Medulla oblongata (tissue), 1 donor: ENCODE data around the gene CACHD1.

ENCODE experiments used
- DNase-seq: peaks from one replicate; pipeline ENCODE4 v3.0.0-alpha.2; 2015; ENCODE audit errors: extremely low spot score

Gene CACHD1

DNA sequence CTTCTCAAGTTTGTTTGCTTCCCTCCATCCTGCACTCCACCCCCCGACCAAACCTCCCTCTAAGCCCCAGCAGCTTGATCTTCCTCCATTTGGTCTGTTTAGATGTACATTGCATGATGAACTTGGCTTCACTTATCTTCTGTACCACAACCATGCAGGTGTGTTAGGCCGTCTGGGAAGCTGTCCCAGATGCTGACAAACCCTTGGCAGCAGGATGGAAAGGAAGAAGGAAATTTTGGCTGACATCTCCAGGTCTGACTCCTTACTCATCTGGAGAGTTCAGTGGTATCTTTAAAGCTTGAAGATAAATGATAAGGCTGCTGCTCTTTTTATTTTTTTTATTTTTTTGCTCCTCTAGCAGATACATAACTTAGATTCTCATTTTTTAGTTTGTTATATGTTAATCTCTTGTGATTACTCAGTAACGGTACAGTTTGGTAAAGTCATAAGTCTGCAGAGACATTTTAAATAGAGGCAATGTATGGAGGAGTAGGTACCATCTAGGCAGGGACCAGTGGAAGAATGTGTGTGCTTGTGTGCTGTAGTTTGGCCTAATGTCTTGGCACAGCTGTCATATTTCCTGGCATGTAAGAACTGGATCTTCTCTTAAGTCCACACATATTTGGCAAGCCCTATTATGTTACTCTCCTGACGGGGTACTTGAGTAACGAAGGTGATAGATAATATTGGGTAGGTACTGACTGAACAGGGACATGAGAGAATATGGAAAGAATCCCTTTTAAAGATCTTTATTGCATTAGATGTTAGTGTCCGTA is 79.7 kb downstream of the CACHD1 start:
- DNase-seq, result no peak

DNA sequence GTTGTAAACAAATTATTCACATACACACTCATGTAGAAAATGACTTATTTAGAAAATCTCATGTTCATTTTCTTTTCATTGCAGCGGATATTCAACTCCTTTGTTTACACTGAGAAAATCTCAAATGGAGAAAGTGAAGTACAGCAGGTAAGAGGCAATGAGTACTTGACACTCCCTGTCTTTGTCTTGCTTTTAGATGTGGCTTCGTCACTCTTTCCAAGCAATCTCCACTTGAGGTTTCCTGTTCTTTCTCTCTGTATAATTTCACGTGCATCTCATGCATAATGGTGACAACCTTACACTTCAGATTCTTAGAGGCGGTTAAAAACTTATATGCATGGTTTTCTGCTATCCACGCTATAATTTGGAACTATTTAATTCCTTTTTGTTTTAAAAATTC is 80.6 kb downstream of the CACHD1 start:
- DNase-seq, result no peak

DNA sequence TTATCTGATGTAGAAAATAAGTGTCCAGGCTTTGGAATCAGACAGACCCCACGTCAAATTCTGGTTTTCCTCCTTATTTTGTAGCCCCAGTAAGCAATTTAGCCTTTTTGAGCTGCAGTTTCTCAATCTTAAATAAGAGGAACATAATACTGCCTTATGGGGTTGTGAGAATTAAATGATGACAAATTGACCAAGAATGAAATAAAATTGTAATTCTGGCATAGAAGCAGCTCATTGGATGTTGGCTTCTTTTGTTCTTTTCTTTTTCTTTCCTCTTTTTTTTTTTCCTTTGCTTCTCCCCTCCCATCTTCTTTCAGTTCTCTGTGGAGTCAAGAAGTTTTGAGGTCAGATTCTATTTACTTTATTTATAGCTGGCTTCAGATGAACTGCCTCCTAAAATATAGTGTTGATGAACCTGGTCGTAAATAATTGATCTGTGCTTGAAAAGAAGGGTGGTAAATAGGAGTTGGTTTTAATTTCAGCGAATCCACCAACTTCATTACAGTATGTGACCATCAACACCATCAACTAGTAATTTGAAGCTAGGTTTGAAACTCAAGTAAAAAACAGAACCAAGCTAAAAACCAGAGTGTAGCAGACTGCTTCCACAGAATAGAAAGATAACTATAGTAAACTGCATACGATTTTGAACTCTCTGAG is 81.1 kb downstream of the CACHD1 start:
- no peak for DNase-seq

DNA sequence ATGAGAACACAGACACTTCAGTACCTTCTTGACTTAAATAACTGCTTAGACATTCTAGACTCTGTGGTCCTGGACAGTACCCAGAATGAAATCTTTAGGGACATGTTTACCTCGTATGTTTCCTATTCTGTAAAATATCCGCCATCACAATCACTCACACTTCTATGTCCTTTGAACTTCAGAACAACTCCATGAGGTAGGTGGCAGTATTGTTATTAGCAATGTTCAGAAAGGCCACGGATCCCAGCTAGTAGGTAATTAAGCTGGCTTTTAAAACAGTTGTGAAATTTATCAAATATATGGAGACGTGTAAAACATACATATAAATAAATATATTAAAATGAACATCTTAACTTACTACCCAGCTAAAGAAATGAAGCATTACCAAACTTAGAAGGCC is 83.4 kb downstream of the CACHD1 start:
- no peak for DNase-seq

DNA sequence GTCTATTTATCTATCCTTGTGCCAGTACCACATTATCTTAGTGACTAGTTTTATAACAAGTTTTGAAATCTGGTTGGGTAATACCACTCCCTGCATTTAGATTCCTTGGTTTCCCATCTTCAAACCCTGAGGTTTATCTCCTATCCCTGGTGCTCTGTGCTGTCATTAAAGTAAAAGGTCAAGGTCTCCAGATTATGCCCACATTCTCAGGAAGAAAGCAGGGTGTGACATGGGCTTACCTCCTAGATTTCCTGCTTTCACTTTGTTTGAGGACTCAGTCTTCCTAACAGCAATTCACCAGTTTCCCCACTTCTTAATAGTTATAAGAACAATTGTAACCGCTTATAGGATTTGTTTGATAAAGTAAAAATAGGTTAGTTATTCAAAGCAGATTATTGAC is 86.0 kb downstream of the CACHD1 start:
- no peak for DNase-seq

DNA sequence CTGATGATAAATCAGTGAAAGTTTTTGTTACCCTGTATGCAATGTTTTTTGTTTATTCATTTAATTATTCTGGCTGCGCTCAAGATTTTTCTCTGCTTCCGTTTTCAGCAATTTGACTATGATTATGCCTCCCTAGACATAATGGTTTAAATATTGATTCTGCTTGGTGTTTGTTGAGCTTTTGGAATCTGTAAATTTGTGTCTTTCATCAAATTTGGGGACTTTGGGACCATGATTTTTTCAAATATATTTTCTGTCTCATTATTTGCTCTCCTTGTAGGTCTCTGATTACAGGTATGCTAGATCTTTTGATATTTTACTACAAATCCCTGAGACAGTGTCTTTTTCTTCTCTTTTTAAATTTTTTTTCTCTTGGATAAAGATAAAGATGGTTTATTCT is 92.1 kb downstream of the CACHD1 start:
- no peak for DNase-seq

DNA sequence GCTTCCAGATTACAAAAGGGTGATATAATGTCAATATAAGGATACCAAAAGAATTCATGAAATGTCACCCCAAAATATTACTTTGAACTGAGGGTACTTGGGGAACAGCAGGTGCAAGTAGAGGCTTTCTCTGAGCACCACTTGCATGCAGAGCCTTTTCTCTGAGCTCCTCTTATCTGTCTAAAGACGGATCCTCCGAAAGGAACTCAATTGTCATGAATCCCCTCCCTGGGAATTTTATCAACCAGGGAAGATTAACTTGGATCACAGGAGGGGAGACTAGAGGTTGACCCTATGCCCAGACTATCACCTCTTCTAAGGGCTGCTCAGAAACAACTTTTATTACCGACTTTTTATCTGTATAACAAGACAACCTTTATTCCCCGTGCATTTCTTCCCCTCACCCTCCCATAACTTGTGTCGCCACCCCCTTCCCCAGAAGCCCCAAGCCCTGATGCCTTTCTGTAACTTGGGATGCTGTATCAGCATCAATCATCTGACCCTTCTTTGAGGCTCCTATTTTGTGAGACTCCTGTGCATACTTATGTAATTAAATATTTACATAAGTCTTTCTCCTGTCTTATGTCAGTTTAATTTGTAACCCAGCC is 94.1 kb downstream of the CACHD1 start:
- DNase-seq, result no peak

DNA sequence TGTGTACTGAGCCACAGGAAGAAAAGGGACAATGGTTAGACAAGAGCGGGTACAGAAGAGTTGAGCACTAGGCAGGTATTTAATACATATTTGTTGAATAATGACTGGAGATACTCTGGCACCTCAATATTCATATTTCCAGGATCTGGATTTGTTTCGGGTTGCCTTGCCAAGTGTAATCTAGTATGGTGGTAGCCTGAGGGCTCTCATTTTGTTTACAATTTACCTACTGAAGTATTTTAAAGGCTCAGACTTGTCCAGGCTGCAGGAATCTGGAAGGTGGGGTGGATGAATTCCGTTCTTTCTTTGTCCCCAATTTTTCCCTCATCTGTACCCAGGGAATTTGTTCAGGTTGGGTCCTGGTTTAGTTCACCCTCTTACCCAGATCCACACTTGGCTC is 95.0 kb downstream of the CACHD1 start:
- DNase-seq, result no peak

DNA sequence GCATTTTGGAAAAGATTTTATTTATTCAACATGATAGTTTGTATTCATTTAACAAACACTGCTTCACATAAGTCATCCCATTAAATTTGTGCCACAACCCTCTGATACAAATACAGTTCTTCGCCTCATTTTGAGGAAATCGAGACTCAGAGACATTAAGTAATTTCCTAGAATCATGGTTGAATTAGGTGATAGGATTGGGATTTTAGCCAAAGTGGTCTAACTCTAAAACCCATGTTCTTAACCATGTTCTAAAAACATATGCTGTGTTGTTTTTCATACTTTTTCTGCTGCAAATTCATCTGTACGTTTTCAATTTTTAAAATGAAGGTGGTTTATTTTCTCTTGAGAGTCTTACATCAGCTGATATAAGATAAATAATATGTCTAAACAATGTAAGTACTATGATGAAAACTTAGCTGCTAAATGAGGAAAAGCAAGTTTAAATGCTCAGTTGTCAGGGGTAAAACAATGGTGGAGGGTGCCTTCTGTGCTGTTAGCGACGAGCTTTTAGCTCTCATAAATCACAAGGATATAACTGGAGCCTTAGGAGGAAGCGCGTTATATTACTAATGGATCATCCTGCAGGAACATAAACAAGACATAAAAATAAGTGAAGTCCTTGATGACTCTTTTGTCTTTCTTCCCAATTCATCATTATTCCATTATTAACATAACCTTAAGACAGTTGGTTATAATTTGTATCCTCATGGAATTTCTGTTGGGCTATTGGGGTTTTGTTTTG is 97.7 kb downstream of the CACHD1 start:
- DNase-seq, result no peak

DNA sequence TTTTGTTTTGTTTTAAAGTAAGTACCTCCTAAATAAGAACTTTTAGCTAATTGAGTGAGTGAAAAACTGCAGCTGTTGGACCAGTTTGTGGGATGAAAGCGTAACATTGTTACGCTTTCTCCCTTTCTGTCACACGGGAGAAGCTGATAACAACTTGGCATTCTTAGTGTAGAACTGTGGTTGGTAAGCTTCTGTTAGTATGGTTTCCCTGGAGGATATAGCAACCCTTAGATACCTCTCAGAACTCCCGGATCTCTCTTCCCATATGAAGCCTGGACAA is 98.2 kb downstream of the CACHD1 start:
- DNase-seq, result no peak

DNA sequence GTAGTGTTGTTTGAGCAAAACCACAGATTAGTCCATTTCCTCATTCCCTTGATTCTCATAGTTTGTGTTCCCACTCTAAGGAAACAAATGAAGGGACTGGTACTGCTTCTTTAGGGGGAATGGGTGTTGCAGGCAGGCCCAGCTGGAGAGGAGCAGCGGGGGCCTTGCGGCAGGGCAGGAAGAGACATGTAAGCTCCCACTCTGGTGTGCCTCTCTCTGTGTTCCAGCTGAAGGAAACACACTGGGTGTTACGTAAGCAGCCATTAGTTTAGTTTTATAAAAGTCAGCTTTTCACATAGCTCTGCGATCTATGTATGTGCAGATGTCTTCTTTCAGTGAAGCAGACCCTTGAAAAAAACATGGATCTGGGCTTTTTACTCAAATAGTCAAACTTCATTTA is 99.5 kb downstream of the CACHD1 start:
- DNase-seq, result no peak

DNA sequence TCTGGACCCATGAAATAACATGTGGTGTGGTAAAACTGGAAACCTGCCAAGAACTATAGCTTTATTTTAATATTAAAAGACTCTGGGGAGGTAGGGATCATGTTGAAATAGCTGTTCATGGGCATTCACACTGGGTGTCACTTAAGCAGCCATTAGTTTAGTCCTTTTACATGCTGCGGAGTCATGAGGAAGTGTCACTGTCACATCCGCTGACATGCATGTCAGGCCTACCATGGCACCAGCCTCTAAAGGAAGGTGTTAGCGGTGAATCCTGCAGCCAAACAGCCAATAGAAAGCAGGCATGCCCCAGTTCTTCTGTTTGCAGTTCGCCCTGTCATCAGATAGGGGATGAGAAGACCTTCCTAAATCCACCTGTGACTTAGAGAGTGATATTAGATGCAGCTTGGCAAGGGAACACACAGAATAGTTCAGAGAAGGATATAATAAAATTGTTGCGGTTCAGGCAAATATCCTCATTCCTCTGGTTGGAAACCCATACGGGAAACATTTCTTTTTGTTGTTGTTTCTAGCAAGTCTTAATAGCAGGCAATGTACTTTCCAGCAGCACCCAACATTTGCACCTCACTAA is 100.4 kb downstream of the CACHD1 start:
- DNase-seq, result no peak

DNA sequence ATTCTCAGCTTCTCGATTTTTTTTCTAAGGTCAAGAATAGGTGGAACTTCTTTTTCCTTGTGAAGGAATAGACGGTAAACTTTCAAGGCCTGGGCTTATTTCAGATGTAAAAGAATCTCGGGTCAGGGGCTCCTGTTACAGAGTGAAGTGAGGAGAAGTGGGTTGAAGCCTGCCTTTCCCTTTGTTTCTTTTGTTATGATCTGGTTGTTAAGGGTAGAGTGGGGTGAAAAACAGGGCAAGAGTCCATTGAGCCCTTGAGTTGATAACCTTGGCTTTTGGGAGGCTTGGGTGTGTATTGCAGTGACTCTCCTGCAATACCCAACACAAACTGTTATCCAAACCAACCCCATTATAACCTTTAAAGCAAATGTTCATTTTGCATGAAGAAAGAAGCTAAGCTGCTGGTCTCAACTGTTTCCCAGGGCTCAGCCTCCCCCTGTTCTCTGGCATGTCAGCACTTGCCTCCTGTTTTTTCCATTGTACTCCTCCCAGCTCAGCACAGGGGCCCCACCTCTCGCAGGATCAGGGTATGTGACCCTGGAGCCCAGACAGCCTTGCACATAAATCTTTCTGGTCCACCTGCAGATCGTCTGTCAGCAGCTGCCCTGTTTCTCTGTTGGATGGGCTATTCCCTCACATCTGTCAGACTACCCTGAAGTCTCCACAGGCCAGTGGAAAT is 102.4 kb downstream of the CACHD1 start:
- no peak for DNase-seq

DNA sequence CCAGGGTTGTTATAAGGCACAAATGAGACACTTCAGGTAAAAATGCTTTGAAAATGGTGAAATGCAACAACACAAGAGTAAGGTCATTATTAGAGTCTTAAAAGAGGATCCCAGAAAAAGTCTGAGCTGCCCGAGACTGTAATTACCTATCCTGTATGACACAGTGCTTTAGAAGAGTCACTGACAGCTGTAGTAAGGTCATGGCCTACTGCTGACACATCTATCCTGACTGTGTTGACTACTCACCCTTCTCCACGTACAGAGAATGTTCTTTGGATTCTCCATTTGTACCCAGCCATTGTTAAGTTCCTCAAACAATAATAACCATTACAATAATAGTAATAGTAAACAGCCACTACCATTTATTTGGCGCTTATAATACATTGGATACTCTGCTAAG is 104.4 kb downstream of the CACHD1 start:
- DNase-seq, result no peak

DNA sequence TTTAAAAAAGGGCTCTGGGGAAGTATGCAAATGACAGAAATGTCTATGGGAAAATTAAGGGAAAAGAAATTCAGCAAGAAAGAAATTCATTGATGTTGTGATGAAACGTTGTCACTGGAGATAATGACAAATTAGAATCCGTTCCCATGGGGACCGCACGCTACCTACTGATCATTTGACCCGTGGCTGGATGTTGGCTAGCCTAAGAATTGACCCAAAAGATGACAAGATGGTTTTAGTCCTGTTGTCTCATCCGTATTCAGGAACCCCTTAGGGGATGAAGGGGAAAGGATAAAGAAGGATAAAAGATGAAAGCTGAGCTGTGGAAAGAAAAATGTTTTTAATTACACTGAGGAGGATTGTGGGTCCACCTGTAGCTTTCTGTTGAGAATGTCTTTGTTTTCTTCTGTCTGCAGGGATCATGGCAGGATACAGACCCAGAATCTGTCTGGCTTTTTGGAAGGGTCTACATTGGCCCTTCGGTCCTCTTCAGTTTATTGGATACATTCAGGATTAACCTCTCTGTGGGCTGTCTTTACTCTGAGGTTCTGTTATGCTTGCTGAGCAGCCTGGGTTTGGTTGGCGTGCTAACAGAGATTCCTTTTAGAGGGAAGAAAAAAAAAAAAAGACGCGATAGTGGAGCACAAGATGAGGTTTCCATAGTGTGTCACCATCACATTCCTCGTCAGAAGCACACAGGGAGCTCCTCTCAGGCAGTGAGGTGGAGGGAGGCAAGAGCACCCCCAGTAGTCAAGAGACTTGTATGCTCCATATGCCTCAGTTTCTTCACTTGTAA is 106.2 kb downstream of the CACHD1 start:
- no peak for DNase-seq

DNA sequence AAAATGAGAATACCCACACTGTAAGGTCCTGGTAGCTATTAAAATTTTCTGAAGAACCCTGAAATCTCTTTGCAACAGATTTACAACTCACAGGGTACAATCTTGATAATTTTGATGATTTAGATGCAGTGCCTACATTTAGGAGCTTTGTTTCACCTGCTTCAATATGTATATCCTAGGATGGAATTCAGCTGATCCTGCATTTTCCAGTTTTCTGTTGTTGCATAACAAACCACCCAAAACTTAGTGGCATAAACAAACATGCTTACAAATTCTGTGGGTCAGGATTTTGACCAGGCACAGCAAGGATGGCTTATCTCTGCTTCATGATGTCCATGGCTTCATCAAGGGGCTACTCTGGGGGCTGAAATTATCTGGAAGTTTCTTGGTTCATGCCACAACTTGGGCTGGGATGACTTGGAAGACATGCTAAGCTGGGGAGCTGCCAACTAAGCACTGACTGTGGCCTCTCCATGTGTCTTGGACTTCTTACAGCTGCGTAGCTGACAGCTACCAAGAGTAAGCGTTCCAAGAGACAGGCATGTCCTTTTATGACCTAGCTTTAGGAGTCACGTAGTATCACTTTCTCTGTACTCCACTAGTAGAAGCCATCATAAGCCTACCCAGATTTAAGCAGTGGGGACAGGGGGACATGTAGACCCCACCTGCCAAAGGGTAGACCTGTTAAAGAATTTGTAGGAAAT is 108.5 kb downstream of the CACHD1 start:
- DNase-seq, result no peak

DNA sequence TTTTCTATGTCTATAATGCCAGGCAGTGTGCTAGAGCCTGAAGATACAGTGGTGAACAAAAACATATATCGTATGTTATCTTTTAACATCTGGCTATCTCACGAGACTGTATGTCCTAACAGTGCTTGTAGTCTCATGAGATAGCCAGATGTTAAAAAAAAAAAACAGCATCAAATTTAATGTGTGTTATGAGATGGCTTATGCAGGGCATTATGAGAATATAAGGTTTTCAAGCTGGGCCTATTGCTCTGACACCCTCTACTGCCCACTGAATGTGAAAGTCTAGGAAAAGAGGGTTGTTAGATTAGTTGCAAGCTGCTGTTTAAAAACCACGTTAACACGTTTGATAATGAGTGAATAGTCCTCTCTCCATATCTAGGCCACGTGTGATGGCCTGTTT is 109.8 kb downstream of the CACHD1 start:
- no peak for DNase-seq

DNA sequence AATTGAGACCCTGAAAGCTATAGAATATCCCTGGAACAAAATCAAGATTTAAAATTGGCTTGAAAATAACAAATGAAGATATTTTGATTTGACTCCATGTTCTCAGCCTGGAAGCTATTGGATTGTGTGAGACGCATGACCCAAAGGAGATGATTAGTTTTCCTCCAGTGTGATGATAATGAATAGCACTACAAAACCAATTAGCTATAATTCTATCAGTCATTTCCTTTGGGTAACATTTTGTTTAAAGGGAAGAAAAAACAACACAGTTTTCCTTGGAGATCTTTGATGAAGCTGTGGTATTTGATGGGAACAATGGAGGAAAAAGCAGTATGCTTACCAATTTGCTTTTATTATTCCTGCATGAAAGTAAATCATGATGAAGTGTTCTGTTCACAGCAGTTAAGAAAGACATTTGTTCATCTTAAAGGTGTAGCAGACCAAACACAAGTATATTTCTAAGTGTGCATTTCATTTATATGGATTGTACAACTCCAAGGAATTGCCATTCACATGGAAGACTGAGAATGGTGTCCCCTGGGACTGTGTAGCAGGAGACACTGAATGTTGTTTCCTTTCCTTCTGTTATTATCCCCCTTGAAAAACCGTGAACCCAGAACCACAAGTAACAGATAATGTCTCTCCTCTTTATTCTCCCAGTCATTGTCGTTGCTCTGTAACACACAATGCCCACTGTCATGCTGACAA is 111.4 kb downstream of the CACHD1 start:
- no peak for DNase-seq

DNA sequence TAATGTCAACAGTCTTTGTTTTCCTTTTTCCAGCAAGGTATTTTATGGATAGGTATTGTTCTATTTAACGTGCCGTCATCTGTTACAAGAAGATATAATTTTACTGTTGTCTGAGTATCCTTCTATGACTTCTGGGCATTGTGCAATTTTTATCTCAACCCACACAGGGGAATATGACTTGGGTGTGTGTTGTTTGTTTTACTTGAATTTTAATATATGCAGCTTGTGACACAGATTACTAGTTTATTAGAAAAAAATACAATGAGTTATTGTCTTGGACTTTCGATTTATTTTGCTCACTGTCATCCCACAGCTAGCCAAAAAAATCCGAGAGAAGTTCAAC is 111.9 kb downstream of the CACHD1 start:
- no peak for DNase-seq

DNA sequence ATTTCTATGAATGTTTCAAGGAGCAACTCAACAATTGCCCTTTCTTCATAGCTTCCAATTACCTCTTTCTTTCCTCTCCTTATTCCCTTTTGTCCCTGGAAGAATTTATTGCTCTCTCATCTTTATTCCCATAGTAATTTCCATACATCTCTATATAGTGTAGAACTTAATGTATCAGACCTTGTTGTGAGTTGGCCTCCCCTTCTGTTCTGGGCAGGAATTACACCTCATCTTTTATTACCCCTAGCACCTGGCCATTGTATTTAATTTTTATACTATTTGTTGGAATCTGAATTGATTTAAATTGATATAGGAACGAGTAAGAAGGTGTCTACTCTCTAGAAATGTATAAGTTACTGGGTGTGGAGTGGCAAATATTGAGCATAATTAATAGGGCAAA is 114.5 kb downstream of the CACHD1 start:
- no peak for DNase-seq
